HG02970 (cell line): ENCODE measurements around the gene ADM5.

Experiments
- ATAC-seq: cut with Tn5 transposase; IDR thresholded peaks from one replicate; pipeline ENCODE4 v1.9.1; 2021; ENCODE audit warnings: mild to moderate bottlenecking, moderate library complexity, moderate number of reproducible peaks; ENCODE audit not compliant: unreplicated experiment, low FRiP score

Gene ADM5

GRCh38 chr19:49689133-49690078 is at the start of gene ADM5:
Gene ADM5, plus strand, starts transcription at chr19:49689594. Its CDS starts 244 bp downstream, at chr19:49689838.
- no peak for ATAC-seq

- ATAC-seq: peak; percentile 51
Observed at GRCh38 chr19:49640113-49640898, 49.1 kb upstream of the ADM5 start, which contains the start of gene RRAS. Gene RRAS, minus strand, starts transcription at chr19:49640143. Its CDS starts 45 bp downstream, at chr19:49640098.

- peak; percentile 60 for ATAC-seq
Observed at GRCh38 chr19:49641688-49642491, 47.5 kb upstream of the ADM5 start, which contains the start of gene SCAF1. Gene SCAF1, plus strand, starts transcription at chr19:49642209. Its CDS starts 2,818 bp downstream, at chr19:49645027.

- no peak for ATAC-seq
Observed at GRCh38 chr19:49642492-49643035, 46.8 kb upstream of the ADM5 start.

GRCh38 chr19:49643466-49643865 is 45.9 kb upstream of the ADM5 start:
- ATAC-seq: no peak

GRCh38 chr19:49645592-49645991 is 43.8 kb upstream of the ADM5 start:
- ATAC-seq: no peak

- ATAC-seq: no peak
Observed at GRCh38 chr19:49645995-49646394, 43.4 kb upstream of the ADM5 start.

- ATAC-seq: no peak
Observed at GRCh38 chr19:49646586-49646985, 42.8 kb upstream of the ADM5 start.

GRCh38 chr19:49651029-49651819 is 38.2 kb upstream of the ADM5 start:
- ATAC-seq: no peak

GRCh38 chr19:49651820-49652550 is 37.4 kb upstream of the ADM5 start:
- ATAC-seq: no peak

GRCh38 chr19:49652551-49653465 is 36.6 kb upstream of the ADM5 start:
- ATAC-seq: no peak

- no peak for ATAC-seq
Observed at GRCh38 chr19:49653466-49653806, 36.0 kb upstream of the ADM5 start.

GRCh38 chr19:49654581-49654980 is 34.8 kb upstream of the ADM5 start:
- no peak for ATAC-seq

- ATAC-seq: no peak
Observed at GRCh38 chr19:49655570-49656455, 33.6 kb upstream of the ADM5 start.

GRCh38 chr19:49656456-49657109 is 32.8 kb upstream of the ADM5 start:
- ATAC-seq: no peak

GRCh38 chr19:49657493-49658138 is 31.8 kb upstream of the ADM5 start:
- ATAC-seq: no peak
